SK-N-SH (cell line): ENCODE results near the gene CENPE. TPM values are rescaled to one million over a fixed set of nuclear protein-coding genes. Genes with fewer than 3 reads are reported as not detected.
A peak's percentile ranks its signal among the peaks of the same experiment; 100 is the strongest.

Experiments used
- CTCF ChIA-PET: fragments of 300-600, 350-600 bp; formaldehyde crosslinking; extraction: SDS; loops from one replicate; lab custom pipeline; 2021; lab: Yijun Ruan, JAX
- POLR2A ChIA-PET: fragments of 350-600 bp; sonication (Branson Sonifier 250); formaldehyde crosslinking; extraction: SDS; loops from one replicate; lab custom pipeline; 2020; ENCODE audit warnings: antibody characterized with exemption, inconsistent platforms; lab: Yijun Ruan, JAX
- DNase-seq: peaks from one replicate; pipeline ENCODE4 v3.0.0; 2012
- H2AFZ ChIP-seq: fragments of 200-600 bp; sonication (generic); 2 replicates; pipeline ENCODE4 v1.8.1; 2016; ENCODE audit warnings: antibody characterized with exemption, mild to moderate bottlenecking, low read depth
- H3F3A ChIP-seq: fragments of 200-600 bp; sonication (generic); replicated peaks from 2 replicates; pipeline ENCODE3; 2016; ENCODE audit warnings: antibody characterized with exemption, mild to moderate bottlenecking; ENCODE audit not compliant: insufficient read depth
- H3K27ac ChIP-seq, 2 experiments: fragments of 200-500 bp in 1 of 2; fragments of 200-600 bp in 1 of 2; sonication (Bioruptor generic) in 1 of 2; sonication (generic), shearing (Covaris generic) in 1 of 2; 2 replicates each; pipeline versions ENCODE4 v1.5.1 to v1.6.1; 2014 to 2016; ENCODE audit warnings: low read depth in 2 of 2, inconsistent platforms in 1 of 2, low read length in 1 of 2, mild to moderate bottlenecking in 1 of 2, mixed read lengths in 1 of 2
- H3K27me3 ChIP-seq: fragments of 200-600 bp; sonication (generic), shearing (Covaris generic); 2 replicates; pipeline ENCODE4 v1.6.1; 2016; ENCODE audit warnings: mixed run types; ENCODE audit not compliant: insufficient read depth
- H3K36me3 ChIP-seq, 2 experiments: fragments of 200-500 bp in 1 of 2; fragments of 200-600 bp in 1 of 2; sonication (Bioruptor generic) in 1 of 2; sonication (generic) in 1 of 2; replicated peaks in 1 of 2; 2 replicates each; pipeline versions ENCODE3 to v1.5.1; 2014 to 2016; ENCODE audit warnings: low read length in 1 of 2, mild to moderate bottlenecking in 1 of 2; ENCODE audit not compliant: insufficient read depth in 2 of 2, control insufficient read depth in 1 of 2
- H3K4me1 ChIP-seq, 2 experiments: fragments of 200-500 bp in 1 of 2; fragments of 200-600 bp in 1 of 2; sonication (Bioruptor generic) in 1 of 2; sonication (generic), shearing (Covaris generic) in 1 of 2; 2 replicates each; pipeline versions ENCODE4 v1.5.1 to v1.6.1; 2014 to 2016; ENCODE audit warnings: low read depth in 1 of 2, low read length in 1 of 2, mixed run types in 1 of 2; ENCODE audit not compliant: insufficient read depth in 2 of 2, control insufficient read depth in 1 of 2
- H3K4me2 ChIP-seq: fragments of 200-600 bp; sonication (generic), shearing (Covaris generic); 2 replicates; pipeline ENCODE4 v1.6.1; 2017; ENCODE audit warnings: mixed run types
- H3K4me3 ChIP-seq, 2 experiments: fragments of 200-500 bp in 1 of 2; fragments of 200-600 bp in 1 of 2; sonication (Bioruptor generic) in 1 of 2; sonication (generic), shearing (Covaris generic) in 1 of 2; 2 replicates each; pipeline versions ENCODE4 v1.5.1 to v1.8.1; 2014 to 2016; ENCODE audit warnings: low read depth in 2 of 2, inconsistent platforms in 1 of 2, low read length in 1 of 2, mild to moderate bottlenecking in 1 of 2, mixed read lengths in 1 of 2, moderate library complexity in 1 of 2
- H3K79me2 ChIP-seq: fragments of 200-600 bp; sonication (generic); 2 replicates; pipeline ENCODE4 v1.8.1; 2017; ENCODE audit warnings: mild to moderate bottlenecking; ENCODE audit not compliant: insufficient read depth
- H3K9ac ChIP-seq: fragments of 200-600 bp; sonication (generic); 2 replicates; pipeline ENCODE4 v1.6.1; 2017; ENCODE audit warnings: mixed run types
- H3K9me2 ChIP-seq: fragments of 200-600 bp; sonication (generic); 2 replicates; pipeline ENCODE4 v1.6.1; 2017; ENCODE audit warnings: mixed run types
- H3K9me3 ChIP-seq: fragments of 200-600 bp; sonication (generic); 2 replicates; pipeline ENCODE4 v1.6.1; 2017; ENCODE audit warnings: mixed run types, mild to moderate bottlenecking, moderate library complexity
- H4K20me1 ChIP-seq: fragments of 200-600 bp; sonication (generic); 2 replicates; pipeline ENCODE4 v1.6.1; 2017; ENCODE audit warnings: mild to moderate bottlenecking, mixed run types; ENCODE audit not compliant: insufficient read depth
- FOXM1 ChIP-seq: IDR thresholded peaks from 2 replicates; pipeline ENCODE4 v1.4.0; 2012; ENCODE audit warnings: low read depth, mild to moderate bottlenecking
- MXI1 ChIP-seq: IDR thresholded peaks from 2 replicates; pipeline ENCODE4 v1.6.1; 2012; ENCODE audit warnings: mild to moderate bottlenecking, low read depth, low read length, improper control_type of control experiment
- SMC3 ChIP-seq: IDR thresholded peaks from 2 replicates; pipeline ENCODE4 v1.6.1; 2012; ENCODE audit warnings: low read depth, low read length, improper control_type of control experiment
- TAF1 ChIP-seq: IDR thresholded peaks from 2 replicates; pipeline ENCODE4 v1.6.1; 2012; ENCODE audit warnings: low read depth, mild to moderate bottlenecking, low read length, moderate library complexity, borderline replicate concordance
- TCF12 ChIP-seq: IDR thresholded peaks from 2 replicates; pipeline ENCODE4 v1.4.0; 2012
- WGBS: methylation state at CpG from one replicate; pipeline ENCODE4 v1.1.6; 2017; ENCODE audit warnings: low lambda C conversion rate; 5-methylcytosine and 5-hydroxymethylcytosine counted together
- polyA plus RNA-seq, 3 experiments: library from polyadenylated mRNA; depleted of rRNA; stranded (reverse); fragments of >200 nt; gene quantifications; 2 replicates each; pipeline ENCODE4 v1.2.3, GENCODE V29; 2012
- TF ChIP-seq, protein P1 (sequence below): IDR thresholded peaks from 2 replicates; pipeline ENCODE4 v1.6.1; 2012; ENCODE audit warnings: mild to moderate bottlenecking, low read depth, low read length, moderate library complexity
- TF ChIP-seq, protein P2 (sequence below): IDR thresholded peaks from 2 replicates; pipeline ENCODE4 v1.4.0; 2012; ENCODE audit warnings: low read depth, borderline replicate concordance
- TF ChIP-seq, protein P3 (sequence below): IDR thresholded peaks from 2 replicates; pipeline ENCODE4; 2012

Gene CENPE
- polyA plus RNA-seq, 1 of the 3 experiments (the other 2 are of a cell fraction), result 1.7 TPM

DNA sequence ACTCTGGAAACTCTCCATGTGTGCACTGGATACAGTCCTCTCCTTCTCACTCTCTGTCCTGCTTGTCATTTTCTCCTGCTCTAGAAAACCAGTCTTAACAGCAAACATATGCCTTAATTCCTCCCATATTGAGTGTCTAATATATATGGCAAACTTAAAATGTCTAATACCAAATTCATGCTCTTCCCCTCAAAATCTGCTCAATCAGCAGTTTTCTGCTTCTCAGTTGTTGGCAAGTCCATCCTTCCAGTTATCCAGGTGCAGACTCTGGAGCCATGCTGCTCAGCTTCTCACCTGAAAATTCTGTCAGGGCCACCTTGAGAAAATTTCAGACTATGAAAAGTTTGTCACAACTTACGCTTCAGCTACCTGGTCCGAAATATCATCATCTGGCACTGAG, 3.1 kb upstream of the CENPE start (continued):
- TF ChIP-seq, protein P1, sequence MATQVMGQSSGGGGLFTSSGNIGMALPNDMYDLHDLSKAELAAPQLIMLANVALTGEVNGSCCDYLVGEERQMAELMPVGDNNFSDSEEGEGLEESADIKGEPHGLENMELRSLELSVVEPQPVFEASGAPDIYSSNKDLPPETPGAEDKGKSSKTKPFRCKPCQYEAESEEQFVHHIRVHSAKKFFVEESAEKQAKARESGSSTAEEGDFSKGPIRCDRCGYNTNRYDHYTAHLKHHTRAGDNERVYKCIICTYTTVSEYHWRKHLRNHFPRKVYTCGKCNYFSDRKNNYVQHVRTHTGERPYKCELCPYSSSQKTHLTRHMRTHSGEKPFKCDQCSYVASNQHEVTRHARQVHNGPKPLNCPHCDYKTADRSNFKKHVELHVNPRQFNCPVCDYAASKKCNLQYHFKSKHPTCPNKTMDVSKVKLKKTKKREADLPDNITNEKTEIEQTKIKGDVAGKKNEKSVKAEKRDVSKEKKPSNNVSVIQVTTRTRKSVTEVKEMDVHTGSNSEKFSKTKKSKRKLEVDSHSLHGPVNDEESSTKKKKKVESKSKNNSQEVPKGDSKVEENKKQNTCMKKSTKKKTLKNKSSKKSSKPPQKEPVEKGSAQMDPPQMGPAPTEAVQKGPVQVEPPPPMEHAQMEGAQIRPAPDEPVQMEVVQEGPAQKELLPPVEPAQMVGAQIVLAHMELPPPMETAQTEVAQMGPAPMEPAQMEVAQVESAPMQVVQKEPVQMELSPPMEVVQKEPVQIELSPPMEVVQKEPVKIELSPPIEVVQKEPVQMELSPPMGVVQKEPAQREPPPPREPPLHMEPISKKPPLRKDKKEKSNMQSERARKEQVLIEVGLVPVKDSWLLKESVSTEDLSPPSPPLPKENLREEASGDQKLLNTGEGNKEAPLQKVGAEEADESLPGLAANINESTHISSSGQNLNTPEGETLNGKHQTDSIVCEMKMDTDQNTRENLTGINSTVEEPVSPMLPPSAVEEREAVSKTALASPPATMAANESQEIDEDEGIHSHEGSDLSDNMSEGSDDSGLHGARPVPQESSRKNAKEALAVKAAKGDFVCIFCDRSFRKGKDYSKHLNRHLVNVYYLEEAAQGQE, result no peak
- TF ChIP-seq, protein P2, sequence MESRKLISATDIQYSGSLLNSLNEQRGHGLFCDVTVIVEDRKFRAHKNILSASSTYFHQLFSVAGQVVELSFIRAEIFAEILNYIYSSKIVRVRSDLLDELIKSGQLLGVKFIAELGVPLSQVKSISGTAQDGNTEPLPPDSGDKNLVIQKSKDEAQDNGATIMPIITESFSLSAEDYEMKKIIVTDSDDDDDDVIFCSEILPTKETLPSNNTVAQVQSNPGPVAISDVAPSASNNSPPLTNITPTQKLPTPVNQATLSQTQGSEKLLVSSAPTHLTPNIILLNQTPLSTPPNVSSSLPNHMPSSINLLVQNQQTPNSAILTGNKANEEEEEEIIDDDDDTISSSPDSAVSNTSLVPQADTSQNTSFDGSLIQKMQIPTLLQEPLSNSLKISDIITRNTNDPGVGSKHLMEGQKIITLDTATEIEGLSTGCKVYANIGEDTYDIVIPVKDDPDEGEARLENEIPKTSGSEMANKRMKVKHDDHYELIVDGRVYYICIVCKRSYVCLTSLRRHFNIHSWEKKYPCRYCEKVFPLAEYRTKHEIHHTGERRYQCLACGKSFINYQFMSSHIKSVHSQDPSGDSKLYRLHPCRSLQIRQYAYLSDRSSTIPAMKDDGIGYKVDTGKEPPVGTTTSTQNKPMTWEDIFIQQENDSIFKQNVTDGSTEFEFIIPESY, result no peak

DNA sequence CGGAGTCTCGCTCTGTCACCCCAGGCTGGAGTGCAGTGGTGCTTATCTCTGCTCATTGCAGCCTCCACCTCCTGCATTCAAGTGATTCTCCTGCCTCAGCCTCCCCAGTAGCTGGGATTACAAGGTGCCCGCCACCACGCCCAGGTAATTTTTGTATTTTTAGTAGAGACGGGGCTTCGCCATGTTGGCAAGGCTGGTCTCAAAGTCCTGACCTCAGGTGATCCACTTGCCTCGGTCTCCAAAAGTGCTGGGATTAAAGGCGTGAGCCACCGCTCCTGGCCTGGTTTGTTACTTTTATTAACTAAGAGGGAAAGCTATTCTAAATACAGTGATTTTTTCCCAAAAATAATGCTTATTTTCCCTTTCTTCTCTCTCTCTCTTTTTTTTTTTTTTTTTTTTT, 866 bp upstream of the CENPE start:
- H3K4me3 ChIP-seq, result peak overlapping the region in 1 of 2 experiments; percentile 79; a peak in 1 of 4 replicates
- peak overlapping the region in 1 of 2 experiments; percentile 48; a peak in 1 of 4 replicates for H3K27ac ChIP-seq
- no peaks in the 10 kb centered on the region for H3K9me3 ChIP-seq
- H3F3A ChIP-seq, result no peaks in the 10 kb centered on the region
- peak overlapping the region; percentile 100 for H2AFZ ChIP-seq
- no peaks in the 10 kb centered on the region for H3K9me2 ChIP-seq
- no peak for TF ChIP-seq MXI1
- TF ChIP-seq, protein P2, result no peak
- no peak for TF ChIP-seq TCF12
- ChIA-PET POLR2A (no interaction called here), CTCF (interaction anchor here (0.6 kb wide), 1 partner anchor 657 kb away, joined by 3 read pairs; no protein-coding TSS in a partner anchor)
- peak overlapping the region; percentile 82 for H3K4me2 ChIP-seq
- H4K20me1 ChIP-seq, result no peaks in the 10 kb centered on the region
- peaks cover 4 to 9% of the 10 kb centered on the region in 2 experiments; a peak in 2 of 4 replicates for H3K4me1 ChIP-seq
- peaks cover 29% of the 10 kb centered on the region for H3K79me2 ChIP-seq
- H3K9ac ChIP-seq, result peak overlapping the region; percentile 73; the same call in 1 of the 2 replicates
- H3K36me3 ChIP-seq, result peaks cover 8 to 17% of the 10 kb centered on the region in 2 experiments
- H3K27me3 ChIP-seq, result no peaks in the 10 kb centered on the region
- WGBS, result 88% methylated on average over 9 of the region's 9 CpGs
- no peak for DNase-seq

DNA sequence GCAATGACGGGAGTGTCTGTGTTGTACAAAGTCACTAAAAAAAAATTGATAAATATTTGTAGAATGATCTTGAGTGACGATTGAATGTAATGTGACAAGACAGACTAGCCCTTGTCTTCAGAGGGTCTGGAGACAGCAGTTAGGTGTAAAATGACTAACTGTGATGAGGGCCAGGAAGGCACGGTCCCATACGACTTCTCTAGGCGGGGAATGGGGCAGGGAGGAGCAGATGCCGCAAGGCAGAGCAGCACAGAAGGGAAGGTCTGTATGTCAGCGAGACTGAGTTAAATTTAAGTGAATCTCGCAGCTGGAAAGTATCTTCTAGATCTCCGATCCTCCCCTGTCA, 405 bp downstream of the CENPE start:
- DNase-seq, result no peak
- no peaks in the 10 kb centered on the region for H4K20me1 ChIP-seq
- 2% methylated on average over 9 of the region's 9 CpGs for WGBS
- POLR2A ChIA-PET, result no interaction called here
- CTCF ChIA-PET, result no interaction called here
- peak overlapping the region; percentile 43 to 48 for H3K27ac ChIP-seq
- peak overlapping the region; percentile 82 for H3K4me2 ChIP-seq
- peaks cover 16 to 24% of the 10 kb centered on the region in 2 experiments for H3K36me3 ChIP-seq
- H3K4me1 ChIP-seq, result peaks cover 4 to 9% of the 10 kb centered on the region in 2 experiments; a peak in 2 of 4 replicates
- H2AFZ ChIP-seq, result peak overlapping the region; percentile 100
- H3K9ac ChIP-seq, result peak overlapping the region; percentile 73
- no peaks in the 10 kb centered on the region for H3K9me2 ChIP-seq
- no peaks in the 10 kb centered on the region for H3K9me3 ChIP-seq
- peak overlapping the region; percentile 79 to 99 for H3K4me3 ChIP-seq
- TF ChIP-seq TAF1 (no peak), SMC3 (no peak), FOXM1 (no peak)
- TF ChIP-seq, protein P3, sequence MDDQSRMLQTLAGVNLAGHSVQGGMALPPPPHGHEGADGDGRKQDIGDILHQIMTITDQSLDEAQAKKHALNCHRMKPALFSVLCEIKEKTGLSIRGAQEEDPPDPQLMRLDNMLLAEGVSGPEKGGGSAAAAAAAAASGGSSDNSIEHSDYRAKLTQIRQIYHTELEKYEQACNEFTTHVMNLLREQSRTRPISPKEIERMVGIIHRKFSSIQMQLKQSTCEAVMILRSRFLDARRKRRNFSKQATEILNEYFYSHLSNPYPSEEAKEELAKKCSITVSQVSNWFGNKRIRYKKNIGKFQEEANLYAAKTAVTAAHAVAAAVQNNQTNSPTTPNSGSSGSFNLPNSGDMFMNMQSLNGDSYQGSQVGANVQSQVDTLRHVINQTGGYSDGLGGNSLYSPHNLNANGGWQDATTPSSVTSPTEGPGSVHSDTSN, result no peak
- no peaks in the 10 kb centered on the region for H3F3A ChIP-seq
- peaks cover 29% of the 10 kb centered on the region for H3K79me2 ChIP-seq
- no peaks in the 10 kb centered on the region for H3K27me3 ChIP-seq
